Left forelimb (tissue), 1 donor: ENCODE data around the gene PSMD3.

Experiments
- DNase-seq: peaks from one replicate; pipeline ENCODE4 v3.0.0-alpha.2; 2018; ENCODE audit warnings: low spot score

The PSMD3 gene

DNA sequence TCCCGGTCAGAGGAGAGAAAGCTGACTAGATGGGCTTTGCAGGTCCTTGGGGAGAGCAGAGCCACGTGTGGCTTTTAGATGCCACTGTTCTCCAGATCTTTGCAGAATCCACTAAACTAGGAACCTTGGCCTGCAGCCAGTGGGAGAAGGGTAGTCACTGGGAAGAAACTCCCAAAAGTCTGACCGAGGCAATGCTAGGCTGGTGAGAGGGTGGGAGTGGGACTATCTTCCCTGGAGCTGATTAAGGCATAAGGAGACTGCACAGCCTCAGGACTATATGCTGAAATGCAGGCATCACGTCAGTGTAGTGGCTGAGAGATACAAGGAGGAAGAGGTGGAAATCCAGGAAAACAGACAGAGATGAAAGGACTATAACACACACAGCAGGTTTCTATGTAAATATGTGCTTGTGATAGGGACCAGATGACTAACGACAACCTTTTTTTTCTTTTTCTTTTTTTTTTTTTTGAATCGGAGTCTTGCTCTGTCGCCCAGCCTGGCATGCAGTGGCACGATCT, 20.0 kb upstream of the PSMD3 start:
- no peak for DNase-seq

DNA sequence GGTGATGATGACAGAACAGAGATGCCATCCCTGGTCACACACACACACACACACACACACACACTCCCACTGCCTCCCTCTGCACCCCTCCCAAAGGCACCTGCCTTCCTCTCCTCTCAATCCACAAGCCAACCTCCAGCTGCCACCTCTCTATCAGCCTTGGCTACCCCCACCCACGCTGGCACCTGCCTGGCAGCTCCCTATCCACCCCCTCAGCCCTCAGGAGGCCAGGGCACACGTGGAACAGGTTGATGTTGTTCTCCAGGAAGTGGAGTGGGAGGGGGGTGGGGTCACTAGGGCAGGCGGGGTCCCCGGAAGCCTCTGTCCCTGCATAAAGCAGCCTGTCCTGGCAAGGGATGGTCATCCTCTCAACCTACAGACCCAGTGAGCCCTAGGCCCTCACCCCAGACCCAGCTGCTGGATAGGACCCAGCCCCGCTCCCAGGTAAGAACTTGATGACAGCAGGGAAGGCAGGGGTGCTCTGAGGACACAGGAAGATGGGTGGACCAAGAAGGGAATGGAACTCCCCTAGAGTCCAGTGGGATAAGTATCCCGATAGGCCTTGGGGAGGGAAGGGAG, 17.9 kb upstream of the PSMD3 start, which contains the start of gene GSDMA:
TSS of gene GSDMA (plus strand) at position 363 of the 579 bp plus-strand sequence. CDS start 2,684 bp downstream, outside the sequence.
- no peak for DNase-seq

DNA sequence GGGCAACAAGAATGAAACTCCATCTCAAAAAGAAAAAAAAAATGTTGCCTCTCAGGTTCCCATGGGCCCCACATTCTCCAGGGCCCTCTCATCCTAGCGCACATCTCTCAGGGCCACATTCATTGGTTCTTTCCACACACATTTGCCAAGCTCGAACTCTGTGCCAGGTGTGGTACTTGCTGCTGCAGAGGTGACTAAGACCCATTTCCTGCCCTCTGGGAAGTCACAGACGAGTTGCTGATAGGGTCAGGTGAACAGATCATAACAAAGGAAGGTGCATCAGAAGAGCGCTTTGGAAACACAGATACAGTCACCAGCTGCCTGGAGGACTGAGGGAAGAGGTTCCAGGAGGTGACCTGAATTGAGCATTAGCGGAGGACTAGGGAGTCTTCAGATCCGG, 16.8 kb upstream of the PSMD3 start:
- DNase-seq: no peak

DNA sequence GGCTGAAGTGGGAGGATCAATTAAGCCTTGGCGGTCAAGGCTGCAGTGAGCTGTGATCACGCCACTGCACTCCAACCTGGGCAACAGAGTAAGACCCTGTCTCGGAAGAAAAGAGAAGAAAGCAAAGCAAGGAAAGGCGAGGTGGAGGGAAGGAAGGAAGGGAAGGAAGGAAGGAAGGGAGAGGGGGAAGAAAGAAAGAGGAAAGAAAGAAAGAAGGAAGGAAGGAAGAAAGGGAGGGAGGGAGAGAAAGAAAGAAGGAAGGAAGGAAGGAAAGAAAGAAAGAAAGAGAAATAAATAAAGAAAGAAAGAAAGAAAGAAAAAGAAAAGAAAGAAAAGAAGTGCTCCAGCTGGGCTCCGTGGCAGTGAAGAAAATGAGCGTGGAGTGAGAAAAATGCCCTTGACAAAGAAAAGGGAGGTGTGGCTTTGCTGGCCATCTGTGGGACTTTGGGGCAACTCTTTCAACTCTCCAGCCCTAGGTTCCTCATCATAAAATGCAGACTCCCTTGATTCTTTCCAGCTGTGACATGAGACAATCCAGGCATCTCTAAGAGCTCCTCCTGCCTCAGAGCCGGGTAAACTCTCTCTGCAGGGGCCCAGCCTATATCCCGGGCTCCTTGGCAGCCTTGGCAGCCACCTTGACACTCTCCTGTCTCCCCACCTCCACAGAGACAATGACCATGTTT, 15.4 kb upstream of the PSMD3 start:
- no peak for DNase-seq

DNA sequence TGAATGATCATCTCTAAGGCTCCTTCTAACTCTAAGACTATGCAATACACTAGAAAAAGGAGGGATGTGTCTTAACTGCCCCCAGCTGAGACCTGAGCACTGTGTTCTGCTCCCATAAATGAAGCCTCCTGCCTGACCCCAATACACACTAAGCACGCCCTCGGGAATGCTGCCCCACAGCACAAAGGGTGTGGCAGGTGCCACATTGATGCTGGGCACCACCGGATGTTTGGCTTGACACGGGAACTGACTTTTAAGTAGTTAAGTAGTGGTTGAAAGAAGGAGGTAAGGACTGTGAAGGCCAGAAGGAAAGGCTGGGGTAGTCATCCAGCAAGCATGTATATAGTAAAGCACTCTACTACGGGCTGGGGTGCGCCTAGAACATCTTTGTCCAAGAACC, 13.8 kb upstream of the PSMD3 start:
- DNase-seq: no peak

DNA sequence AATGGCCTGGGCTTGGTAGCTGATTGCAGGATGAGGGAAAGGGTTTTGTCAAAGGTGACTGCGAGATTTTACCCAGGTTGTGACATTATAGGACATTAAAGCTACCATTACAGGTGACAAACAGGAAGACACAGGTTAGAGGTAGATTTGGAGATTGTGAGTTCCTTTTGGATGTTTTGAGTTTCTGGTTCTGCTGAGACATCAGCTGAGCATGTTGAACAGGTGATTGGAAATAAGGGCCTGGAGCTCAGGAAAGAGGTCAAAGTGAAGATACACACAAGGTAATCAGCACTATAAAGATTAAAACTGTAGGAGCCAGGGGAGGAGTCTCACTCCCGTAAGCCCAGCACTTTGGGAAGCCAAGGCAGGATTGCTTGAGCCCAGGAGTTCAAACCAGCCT, 11.8 kb upstream of the PSMD3 start:
- no peak for DNase-seq

DNA sequence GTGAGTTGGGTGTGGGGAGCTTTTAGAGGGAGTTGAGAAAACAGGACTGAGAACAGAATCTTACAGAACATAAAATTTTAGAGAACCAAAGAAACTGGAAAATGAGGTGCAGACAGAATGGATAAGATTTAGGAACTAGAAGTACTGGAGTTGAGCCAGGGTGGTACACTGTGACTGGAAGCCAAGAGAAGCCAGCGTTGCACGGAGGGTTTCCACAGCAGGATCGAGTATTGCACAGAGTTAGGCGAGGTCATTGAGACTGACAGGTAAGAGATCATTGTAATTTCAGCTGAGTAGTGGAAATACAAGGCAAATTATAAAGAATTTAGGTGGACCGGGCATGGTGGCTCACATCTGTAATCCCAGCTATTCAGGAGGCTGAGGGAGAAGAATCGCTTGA, 11.2 kb upstream of the PSMD3 start:
- DNase-seq: no peak

DNA sequence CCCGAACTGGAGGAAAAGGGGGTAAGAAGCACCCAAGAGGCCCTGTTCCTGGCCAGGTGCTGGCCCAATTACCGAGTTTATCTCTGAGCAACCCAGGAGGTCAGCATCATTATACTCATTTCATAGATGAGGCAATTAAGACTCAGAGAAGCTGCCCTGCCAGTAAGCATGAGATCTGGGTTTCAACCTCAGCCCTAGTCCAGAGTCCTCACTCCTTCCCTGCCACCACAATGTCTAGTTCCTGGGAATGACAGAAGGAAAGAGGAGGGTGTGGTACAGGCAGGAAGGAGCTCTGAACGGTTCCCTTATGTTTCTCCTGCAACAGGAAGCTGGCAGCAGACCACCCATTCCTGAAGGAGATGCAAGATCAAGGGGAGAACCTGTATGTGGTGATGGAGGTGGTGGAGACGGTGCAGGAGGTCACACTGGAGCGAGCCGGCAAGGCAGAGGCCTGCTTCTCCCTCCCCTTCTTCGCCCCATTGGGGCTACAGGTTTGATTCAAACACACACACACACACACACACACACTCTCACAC, 10.4 kb upstream of the PSMD3 start:
- DNase-seq: no peak

DNA sequence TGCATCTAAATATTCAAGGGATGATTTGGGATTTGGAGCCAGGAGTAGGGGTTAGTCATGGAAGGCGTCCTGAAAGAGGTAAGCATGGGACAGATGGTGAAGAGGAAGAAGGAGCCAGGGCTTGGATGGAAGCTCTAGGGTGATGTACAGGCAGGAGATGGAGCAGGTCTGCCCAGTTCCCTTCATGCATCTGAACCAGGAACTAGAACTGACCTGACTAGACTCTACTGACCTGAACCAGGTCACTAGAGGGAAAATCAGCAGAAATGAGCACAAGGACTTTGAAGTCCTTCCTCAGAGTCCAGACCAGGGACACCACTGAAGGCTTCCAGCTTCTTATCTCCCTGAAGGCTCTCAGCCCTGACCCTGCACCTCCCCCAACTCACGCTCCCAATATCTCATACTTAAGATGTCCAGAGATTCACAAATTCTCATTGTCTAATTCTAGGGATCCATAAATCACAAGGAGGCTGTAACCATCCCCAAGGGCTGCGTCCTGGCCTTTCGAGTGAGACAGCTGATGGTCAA, 9.5 kb upstream of the PSMD3 start:
- no peak for DNase-seq

DNA sequence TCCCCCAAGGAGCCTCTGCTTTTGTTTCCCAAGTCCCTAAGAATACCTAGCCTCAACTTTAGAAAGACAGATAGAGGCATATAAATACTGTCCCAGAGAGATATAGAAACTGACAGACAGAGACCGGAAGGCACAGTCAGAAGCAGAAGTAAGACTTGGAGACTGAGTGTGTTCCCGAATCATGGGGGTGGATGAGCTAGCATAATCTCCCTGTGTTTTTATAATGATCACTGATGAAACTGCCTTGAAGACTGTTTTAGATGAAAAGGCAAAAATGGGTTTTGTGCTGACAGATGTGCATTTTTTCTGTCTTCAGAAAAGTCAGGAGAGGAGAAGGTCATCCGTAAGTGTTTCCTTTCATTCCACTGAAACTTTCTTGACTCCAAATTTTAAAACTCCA, 8.3 kb upstream of the PSMD3 start:
- DNase-seq: no peak

DNA sequence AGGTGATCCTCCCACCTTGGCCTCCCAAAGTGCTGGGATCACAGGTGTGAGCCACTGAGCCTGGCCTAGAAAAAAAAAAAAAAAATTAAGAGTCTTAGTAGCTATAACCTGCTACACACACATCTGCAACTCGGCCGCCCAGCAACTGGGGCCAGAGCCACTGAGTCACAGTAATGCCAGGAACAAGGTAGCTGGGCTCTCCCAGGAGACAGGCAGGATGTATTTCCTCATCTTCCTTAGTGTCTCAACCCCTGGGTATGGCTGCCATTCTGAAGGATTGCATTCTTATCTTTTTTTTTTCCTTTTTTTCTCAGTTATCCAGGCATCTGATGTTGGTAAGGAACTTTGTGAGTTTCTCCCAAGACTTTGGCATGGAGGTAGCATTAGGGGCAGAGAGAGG, 7.1 kb upstream of the PSMD3 start:
- no peak for DNase-seq

DNA sequence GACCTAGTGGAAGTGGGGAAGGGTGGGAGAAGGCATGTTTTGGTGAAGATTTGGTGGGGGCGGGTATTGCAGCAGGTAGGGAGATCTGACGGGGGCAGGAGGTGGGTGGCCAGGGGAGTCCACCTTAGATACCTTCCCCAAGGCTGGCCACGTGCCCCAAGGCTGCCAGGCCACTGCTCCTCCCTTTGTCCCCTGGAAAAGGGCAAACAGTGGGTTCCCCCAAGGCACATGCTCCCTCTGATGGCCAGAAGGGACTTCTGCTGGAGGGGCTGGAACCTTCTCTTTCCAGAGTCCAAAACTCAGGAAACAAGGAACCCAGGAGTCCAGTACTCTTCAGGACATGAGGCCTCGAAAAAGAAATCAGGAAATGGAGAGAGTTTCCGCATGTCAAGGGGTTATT, 6.2 kb upstream of the PSMD3 start:
- DNase-seq: no peak

DNA sequence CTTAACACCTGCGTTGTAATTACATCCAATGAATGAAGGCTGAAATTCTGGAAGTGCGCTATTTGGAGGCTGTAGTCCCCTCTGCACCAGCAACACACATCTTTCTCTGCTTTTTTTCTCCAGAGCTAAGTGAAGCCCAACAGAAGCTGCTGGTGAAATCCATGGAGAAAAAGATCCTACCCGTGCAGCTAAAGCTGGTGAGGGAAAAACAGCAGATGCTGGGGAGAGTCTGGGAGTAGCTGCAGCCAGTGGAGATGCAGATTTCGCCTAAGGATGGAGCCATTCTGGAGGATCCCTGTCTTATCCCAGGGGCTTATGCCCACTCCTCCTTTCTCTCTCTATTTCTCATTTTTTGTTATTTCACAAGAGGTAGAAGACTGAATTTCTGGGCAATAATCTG, 4.8 kb upstream of the PSMD3 start:
- DNase-seq: no peak

DNA sequence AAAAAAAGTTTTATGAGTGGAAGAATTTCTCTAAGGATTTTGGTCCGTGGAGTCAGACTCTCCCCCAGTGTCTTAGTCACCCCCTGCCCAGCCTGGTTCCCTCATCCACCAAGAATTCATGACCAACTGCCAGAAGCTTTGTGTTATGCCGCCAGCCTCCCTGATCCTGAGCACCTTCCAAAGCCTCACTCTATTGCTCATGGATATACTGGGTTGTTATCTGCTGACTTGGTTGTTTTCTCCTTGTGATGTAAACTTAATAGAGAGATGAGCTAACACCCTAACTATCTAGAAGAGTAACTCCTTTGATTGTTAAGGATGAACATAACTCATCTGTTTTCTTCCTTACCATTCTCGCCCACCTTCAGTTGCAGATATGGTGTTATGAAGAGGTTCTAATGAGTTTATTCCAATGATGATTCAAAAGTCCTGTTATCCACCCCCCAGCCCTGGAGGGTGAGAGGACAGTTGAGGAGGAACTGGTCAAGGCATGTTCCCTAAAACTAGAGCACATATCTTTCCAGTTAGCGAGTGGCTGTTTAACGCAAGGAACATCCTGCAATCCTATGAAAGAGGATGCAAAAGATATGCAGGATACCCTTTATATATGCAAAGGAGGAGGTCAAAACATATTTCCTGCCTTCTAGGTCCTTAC, 1.5 kb upstream of the PSMD3 start:
- no peak for DNase-seq

DNA sequence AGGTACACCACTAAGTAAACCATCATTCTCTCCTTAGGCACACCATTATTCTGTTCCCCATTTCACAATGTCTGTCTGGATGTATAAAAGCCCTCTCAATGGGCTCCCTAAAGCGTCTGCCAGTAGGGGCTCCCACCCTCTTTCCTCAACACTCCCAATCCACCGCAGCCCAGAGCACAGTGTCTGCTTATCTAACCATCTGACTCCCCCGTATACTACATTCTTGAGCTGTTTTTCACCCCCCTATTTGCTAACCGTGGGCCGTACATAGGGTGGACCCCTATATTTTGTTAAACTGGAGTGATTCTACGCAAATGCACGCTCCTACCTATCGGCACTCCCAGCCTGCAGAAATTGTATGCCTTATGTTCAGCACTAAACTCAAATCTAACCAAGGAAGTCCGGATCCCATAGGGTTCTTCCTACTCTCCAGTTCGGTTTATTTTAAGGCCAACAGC, 685 bp upstream of the PSMD3 start:
- DNase-seq: no peak

DNA sequence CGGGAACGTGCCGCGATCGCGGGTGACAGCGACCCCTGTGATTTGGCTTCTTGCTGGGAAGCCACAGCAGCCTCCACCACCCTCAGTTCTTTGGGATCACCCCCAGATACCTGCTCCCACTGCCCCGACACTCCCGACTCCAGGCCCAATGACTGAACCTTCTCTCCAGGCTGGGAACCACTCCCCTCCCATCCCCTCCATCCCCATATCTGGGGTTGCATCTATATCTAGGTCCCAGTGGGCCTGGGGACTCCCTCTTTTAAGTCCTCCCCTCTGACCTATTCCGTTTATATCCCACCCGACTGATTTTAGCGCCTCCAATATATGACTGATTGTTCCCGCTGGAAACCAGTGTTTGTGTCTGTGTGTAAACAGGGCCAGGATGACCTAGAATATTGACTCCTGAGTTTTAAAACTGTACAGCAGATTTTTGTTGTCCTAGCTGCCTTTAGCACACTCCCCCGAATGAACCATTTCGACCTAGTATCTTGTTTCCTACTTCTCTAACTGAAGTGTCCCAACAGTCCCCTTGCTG, 667 bp downstream of the PSMD3 start:
- no peak for DNase-seq

DNA sequence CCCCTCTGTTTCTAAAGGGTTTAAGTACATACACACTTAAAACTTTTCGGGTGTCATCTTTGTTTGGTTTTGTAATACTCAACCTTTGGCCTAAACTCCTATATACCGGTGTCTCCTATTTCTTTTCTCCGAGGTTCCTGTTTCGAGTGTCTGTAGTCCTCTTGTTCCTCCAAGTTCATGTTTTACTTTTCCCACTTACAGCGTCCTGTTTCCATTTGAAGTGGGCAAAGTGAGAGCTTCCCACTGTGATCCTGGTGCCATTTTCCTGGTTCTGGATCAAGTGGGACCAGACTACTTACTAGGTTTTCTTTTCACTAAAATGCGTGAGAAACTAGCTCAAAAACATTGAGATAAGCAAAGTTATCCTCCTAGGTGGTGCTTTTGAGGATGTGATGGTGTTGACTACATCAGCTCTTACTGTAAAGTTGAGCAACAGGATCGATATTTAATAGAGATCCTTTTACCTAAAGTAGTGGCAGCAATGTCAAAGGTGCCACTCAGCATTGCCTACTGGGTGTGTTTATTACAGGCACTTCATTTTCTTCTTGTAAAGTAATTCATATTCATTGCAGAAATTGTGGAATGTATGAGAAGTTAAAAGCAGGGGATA, 1.3 kb downstream of the PSMD3 start:
- no peak for DNase-seq

DNA sequence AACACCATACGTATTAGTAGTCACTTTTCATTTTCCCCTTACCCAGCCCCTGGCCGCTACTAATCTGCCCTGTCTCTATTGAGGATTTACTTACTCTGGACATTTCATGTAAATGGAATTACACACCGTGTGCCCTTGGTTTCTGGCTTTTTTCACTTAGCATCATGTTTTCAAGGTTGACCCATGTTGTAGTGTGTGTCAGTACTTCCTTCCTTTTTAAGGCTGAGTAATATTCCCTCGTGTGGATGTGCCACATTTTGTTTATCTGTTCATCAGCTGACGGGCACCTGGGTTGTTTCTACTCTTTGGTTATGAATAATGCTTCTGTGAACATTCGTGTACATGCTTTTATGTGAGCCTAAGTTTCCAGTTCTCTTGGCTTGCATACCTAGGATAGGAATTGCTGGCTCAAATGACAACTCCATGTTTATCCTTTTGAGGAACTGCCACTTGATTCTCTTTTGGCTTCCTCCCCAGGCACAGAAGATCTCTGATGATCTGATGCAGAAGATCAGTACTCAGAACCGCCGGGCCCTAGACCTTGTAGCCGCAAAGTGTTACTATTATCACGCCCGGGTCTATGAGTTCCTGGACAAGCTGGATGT, 7.7 kb downstream of the PSMD3 start:
- DNase-seq: no peak

DNA sequence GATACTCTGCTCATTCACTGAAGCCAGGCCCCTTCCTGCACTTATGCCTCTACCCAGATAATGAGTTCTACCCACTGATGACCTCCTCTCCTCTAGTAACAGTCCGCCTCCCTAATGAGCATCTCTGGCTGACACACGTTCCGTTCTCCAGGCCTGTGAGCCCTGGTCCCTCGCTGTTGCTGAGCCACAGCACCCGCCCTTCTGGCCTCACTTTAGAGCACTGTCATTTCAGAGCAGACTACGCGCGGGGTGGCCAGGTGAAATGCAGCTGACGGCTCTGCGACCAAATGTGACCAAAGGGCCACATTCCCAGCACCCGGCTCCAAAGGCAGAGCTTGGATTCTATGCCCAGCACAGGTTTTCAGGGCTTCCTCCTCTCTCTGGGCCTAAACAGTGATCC, 13.8 kb downstream of the PSMD3 start:
- DNase-seq: no peak

DNA sequence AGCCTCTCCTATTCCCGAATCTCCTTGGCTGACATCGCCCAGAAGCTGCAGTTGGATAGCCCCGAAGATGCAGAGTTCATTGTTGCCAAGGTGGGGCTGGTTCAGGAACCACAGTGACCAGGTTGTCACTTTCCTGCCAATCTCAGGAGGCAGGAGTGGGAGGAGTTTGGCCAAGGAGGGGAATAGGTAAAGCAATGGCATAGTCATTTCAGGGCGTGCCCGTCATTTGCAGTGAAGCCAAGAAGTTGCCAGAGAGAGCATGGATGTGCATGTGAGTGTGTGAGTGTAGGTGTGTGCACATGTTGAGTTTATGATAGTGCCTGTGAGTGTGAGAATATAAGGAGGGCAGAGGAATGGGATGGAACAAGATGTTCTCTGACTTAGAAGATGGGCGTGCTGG, 14.8 kb downstream of the PSMD3 start:
- no peak for DNase-seq

DNA sequence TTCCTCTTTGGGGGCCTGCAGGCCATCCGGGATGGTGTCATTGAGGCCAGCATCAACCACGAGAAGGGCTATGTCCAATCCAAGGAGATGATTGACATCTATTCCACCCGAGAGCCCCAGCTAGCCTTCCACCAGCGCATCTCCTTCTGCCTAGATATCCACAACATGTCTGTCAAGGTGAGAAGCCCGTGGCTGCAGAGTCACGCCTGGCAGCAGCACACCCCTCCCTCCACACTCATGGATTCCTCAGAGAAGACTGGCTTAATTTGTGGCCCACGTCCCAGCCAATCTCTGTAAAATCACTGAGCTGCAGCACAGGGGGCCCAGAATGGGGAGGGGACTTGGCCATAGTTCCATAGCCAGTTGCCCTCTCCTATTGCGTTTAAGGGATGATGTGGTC, 15.6 kb downstream of the PSMD3 start:
- DNase-seq: no peak

DNA sequence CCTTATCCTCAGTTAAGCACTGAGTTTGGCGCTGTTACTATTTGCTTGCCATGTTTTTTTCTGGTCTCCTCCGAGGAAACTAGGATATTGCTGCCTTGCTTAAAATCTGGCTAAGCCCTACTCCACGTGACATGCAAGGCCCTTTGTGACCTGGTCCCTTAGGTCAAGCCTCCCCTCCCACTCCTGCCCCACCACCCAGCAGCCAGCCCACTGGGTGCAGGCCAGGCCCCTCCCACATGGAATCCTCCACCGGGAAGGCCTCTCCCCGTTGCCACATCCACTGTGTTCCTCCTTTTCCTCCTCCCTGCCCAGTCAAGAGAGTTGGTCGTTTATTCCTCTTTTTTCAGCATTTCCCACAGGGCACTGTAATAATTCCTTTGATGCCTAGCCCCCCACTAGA, 16.2 kb downstream of the PSMD3 start:
- no peak for DNase-seq
